HG03558 (cell line): Measurements from ENCODE around the gene SUSD1.

Experiments used
- ATAC-seq: cut with Tn5 transposase; IDR thresholded peaks from one replicate; pipeline ENCODE4 v1.9.1; 2021; ENCODE audit warnings: moderate number of reproducible peaks; ENCODE audit not compliant: unreplicated experiment; ENCODE audit errors: extremely low read depth

SUSD1 gene

DNA sequence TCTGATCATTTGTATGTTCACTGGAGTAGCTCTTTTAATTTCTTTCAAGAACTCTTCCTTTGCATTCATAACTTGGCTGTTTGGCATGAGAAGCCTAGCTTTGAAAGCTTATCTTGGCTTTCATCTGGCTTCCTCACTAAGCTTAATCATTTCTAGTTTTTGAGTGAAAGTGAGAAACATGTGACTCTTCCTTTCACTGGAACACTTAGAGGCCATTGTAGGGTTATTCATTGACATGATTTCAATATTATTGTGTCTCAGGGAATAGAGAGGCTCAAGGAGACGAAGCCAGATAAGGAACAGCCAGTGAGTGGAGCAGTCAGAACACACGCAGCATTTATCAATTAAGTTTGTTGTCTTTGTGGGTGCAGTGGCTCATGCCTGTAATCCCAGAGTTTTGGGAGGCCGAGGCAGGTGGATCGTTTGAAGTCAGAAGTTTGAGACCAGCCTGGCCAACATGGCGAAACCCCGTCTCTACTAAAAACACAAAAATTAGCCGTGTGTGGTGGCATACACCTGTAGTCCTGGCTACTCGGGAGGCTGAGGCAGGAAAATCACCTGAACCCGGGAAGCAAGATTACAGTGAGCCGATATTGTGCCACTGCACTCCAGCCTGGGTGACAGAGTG is 180.2 kb downstream of the SUSD1 start:
- peak; percentile 33 for ATAC-seq

DNA sequence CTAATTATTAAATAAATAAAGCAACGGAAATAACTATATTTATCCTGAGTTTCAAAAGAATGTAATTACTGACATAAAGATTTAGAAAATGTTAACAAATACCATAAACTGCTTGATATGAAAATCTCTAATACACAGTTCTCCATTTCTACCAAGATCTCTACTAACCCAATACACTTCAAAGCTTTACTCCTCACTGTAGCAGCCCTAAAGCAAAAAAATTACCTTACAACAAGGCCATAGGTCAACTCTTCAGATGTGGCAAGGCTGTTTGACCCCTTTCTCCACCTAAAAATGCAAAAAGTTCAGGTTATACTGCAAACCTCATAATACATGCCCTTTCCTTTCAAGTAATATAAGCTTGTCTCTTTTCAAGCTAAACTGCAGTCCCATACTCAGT is 181.8 kb downstream of the SUSD1 start:
- no peak for ATAC-seq

DNA sequence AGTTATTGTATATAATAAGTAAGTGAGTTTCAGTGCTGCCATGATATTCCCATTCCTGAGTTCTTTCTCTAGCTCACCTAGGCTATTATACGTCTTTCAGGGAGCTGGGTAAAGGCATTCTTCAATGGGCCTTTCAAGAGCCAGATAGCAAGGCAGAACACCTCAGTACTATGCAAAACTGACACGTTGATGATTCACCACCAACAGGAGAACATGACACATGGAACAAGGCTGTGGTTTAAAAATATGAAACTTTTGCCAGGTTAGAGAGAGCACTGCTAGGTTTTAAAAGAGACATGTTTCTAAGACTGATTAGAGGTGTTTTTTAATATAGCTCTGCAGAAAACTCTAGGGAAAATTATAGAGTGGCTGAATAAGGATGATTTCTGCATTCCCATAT is 182.6 kb downstream of the SUSD1 start:
- peak; percentile 68 for ATAC-seq

DNA sequence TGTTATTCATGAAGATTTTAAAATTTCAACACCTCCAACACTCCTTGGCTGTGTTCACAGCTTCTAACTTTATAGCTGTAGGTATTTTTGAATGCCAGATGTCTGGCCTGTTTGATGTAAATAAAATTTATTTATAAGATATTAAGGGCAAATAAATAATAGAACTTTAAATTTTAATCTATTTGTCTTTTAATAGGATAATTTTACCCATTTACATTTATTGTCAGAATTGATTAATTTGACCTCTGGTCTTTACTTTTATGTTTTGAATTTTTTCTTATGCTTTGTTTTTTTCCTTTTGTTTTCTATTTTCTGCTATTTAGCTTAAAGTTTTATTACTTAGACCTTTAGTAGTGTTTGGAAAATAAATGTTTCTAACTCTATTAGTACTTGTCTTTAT is 183.9 kb downstream of the SUSD1 start:
- no peak for ATAC-seq
